Stomach (tissue), 9 donors: ENCODE measurements around the gene RHOBTB1. TPM values are rescaled to one million over a fixed set of nuclear protein-coding genes. Genes with fewer than 3 reads are reported as not detected.
A peak's percentile ranks its signal among the peaks of the same experiment; 100 is the strongest.

Experiments
- DNase-seq, 2 donors: peaks; one replicate each; pipeline versions ENCODE4 v3.0.0 to v3.0.0-alpha.2; 2013 to 2019
- H3K27ac ChIP-seq, 5 donors: fragments of 200-600 bp in 4 of 5; sonication (generic) in 4 of 5; one replicate each; pipeline ENCODE4 v1.5.1; 2013 to 2019; ENCODE audit warnings: mild to moderate bottlenecking in 1 of 5, moderate library complexity in 1 of 5
- H3K27me3 ChIP-seq, 3 donors: fragments of 200-600 bp; sonication (generic); one replicate each; pipeline ENCODE4 v1.5.1; 2017 to 2019; ENCODE audit warnings: mixed run types in 1 of 3
- H3K36me3 ChIP-seq, 4 donors: fragments of 200-600 bp; sonication (generic); 1 replicate in 3 of 4; 2 replicates in 1 of 4; pipeline ENCODE4 v1.5.1; 2016 to 2019
- H3K4me1 ChIP-seq, 4 donors: fragments of 200-600 bp; sonication (generic); one replicate each; pipeline ENCODE4 v1.5.1; 2016 to 2019
- H3K4me3 ChIP-seq, 4 donors: fragments of 200-600 bp; sonication (generic) in 3 of 4; one replicate each; pipeline ENCODE4 v1.5.1; 2016 to 2019; ENCODE audit warnings: mild to moderate bottlenecking in 1 of 4
- H3K9me3 ChIP-seq, 4 donors: fragments of 200-600 bp; sonication (generic); one replicate each; pipeline ENCODE4 v1.5.1; 2016 to 2019
- EP300 ChIP-seq: sonication (generic); formaldehyde crosslinking; IDR thresholded peaks from one replicate; pipeline ENCODE4 v1.6.1; 2017; ENCODE audit warnings: antibody characterized with exemption
- POLR2A ChIP-seq, 4 donors: fragments of 450-650 bp; IDR thresholded peaks; one replicate each; pipeline ENCODE4 v1.6.1; 2016; ENCODE audit warnings: antibody characterized with exemption in 4 of 4, control low read depth in 2 of 4, mild to moderate bottlenecking in 1 of 4, moderate library complexity in 1 of 4
- POLR2AphosphoS5 ChIP-seq, 3 donors: sonication (generic); formaldehyde crosslinking; IDR thresholded peaks; one replicate each; pipeline ENCODE4 v1.6.1; 2016; ENCODE audit warnings: antibody characterized with exemption in 3 of 3
- WGBS, 5 donors: extraction: QIAGEN DNeasy Blood & Tissue Kit in 3 of 5; methylation state at CpG; one replicate each; pipeline versions ENCODE4 v1.1.5 to v1.1.7; 2013 to 2018; 5-methylcytosine and 5-hydroxymethylcytosine counted together
- intact Hi-C: fragments of 100-400 bp; cut with DNase I; formaldehyde crosslinking; loops from one replicate; pipeline ENCODE4 v1.15.1; 2023; ENCODE audit warnings: low total_unique reads
- polyA plus RNA-seq, 3 donors: library from polyadenylated mRNA; stranded (reverse); fragments of 200-250 nt; gene quantifications; one replicate each; pipeline ENCODE4 v1.2.3, GENCODE V29; 2013
- total RNA-seq, 5 donors: library from RNA; depleted of rRNA; stranded (reverse); fragments of >200 nt; gene quantifications; one replicate each; pipeline versions ENCODE4 v1.1.0 to v1.2.3, GENCODE V29; 2014 to 2016
- TF ChIP-seq, protein P1 (sequence below), 7 experiments: fragments of 450-650 bp in 4 of 7; fragments of 200-600 bp in 3 of 7; sonication (generic) in 3 of 7; IDR thresholded peaks; one replicate each; pipeline ENCODE4 v1.5.1; 2016 to 2019; ENCODE audit warnings: antibody characterized with exemption in 7 of 7, control low read depth in 2 of 7, mild to moderate bottlenecking in 1 of 7
- donor health status: healthy with polysubstance abuse.
- donor health status: Bipolar disorder and iron deficiency.
- donor health status: healthy.

RHOBTB1 gene
- total and polyA plus RNA-seq, 8 donors: 2.3 to 302 (median 21.9) TPM

DNA sequence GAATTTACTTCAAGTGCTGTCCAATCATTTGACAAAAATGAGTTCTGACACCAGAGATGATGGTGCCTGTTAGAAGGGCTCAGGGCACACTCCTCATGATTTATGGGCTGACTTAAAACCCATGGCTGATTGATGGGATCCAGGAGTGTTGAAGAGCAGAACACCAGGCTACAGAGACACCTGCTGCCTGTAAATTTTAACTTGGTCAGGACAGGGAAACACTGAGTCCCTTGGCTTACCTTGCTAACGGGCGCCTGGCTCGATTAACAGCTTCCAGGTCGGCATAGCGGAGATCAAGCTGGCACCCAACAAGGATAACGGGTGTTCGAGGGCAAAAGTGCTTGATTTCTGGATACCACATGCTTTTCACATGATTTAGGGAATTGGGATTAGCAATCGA is 51.4 kb downstream of the RHOBTB1 start:
- Histone ChIP-seq H3K9me3 (no peaks in the 10 kb centered on the region), H3K36me3 (peaks cover 9 to 31% (median 25%) of the 10 kb centered on the region in 4 donors), H3K4me3 (no peak overlapping the region), H3K27me3 (no peaks in the 10 kb centered on the region), H3K27ac (no peak overlapping the region), H3K4me1 (peaks cover 0 to 45% (median 25%) of the 10 kb centered on the region in 4 donors)
- WGBS, 5 donors: 93 to 97% (median 95%) methylated on average over 8 of the region's 8 CpGs
- TF ChIP-seq EP300 (no peak), POLR2AphosphoS5 (IDR thresholded peaks at IDR 0.05) (no peak), POLR2A (IDR thresholded peaks at IDR 0.05) (no peak)
- TF ChIP-seq, protein P1, sequence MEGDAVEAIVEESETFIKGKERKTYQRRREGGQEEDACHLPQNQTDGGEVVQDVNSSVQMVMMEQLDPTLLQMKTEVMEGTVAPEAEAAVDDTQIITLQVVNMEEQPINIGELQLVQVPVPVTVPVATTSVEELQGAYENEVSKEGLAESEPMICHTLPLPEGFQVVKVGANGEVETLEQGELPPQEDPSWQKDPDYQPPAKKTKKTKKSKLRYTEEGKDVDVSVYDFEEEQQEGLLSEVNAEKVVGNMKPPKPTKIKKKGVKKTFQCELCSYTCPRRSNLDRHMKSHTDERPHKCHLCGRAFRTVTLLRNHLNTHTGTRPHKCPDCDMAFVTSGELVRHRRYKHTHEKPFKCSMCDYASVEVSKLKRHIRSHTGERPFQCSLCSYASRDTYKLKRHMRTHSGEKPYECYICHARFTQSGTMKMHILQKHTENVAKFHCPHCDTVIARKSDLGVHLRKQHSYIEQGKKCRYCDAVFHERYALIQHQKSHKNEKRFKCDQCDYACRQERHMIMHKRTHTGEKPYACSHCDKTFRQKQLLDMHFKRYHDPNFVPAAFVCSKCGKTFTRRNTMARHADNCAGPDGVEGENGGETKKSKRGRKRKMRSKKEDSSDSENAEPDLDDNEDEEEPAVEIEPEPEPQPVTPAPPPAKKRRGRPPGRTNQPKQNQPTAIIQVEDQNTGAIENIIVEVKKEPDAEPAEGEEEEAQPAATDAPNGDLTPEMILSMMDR (IDR thresholded peaks at IDR 0.05): no peak
- DNase-seq: no peak
- intact Hi-C loops: no loop called here

DNA sequence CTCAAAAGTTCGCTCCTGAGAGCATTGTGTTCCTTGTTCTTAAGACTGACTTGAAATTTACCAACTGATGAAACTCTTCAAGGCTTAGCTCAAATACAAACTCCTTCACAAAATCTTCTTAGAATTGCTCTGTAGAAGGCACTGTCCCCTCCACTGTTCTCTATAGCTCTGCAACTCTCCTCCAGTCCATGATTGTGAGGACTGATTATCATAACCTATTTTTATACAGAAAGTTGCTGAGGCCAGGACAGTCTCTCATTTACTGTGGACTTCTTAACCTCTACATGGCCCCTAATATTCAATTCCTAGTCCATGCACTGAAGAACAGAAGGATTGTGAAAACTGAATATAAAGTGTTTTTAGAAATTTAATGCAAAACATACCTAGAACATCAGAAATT is 53.2 kb downstream of the RHOBTB1 start:
- no peaks in the 10 kb centered on the region for H3K9me3 ChIP-seq
- H3K4me3 ChIP-seq: no peak overlapping the region
- WGBS, 5 donors: 86 to 98% (median 94%) methylated on average over 1 of the region's 1 CpG
- peaks cover 9 to 43% (median 39%) of the 10 kb centered on the region in 4 donors for H3K36me3 ChIP-seq
- intact Hi-C loops: no loop called here
- H3K4me1 ChIP-seq: peaks cover 0 to 28% (median 12%) of the 10 kb centered on the region in 4 donors
- no peak for DNase-seq
- no peaks in the 10 kb centered on the region for H3K27me3 ChIP-seq
- no peak overlapping the region for H3K27ac ChIP-seq
- TF ChIP-seq POLR2A (IDR thresholded peaks at IDR 0.05): no peak
- no peak for TF ChIP-seq EP300
- TF ChIP-seq POLR2AphosphoS5 (IDR thresholded peaks at IDR 0.05): no peak
- TF ChIP-seq, protein P1 (IDR thresholded peaks at IDR 0.05): no peak

DNA sequence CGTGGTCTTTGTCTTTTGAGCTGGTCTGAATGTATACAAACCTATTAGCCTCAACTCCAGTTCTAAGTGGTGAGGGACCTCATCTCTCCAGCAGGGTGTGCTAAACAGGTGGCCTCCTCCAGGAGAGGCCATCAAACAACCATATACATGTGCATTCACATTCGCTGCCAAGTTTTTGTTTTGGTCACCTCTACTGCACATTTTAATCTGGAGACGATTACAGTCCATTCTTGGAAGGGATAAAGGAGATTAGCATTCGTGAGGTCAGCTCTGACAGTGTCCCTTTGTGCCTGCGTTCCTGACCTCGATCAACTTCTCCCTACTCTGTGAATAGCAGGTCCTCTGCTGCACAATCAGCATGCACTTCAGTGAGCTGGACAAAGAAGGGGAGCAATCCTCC is 60.8 kb downstream of the RHOBTB1 start:
- peak; percentile 34 to 63 for DNase-seq
- Histone ChIP-seq H3K4me3 (no peak overlapping the region), H3K27me3 (no peaks in the 10 kb centered on the region), H3K4me1 (peaks cover 0 to 16% (median 5%) of the 10 kb centered on the region in 4 donors), H3K36me3 (peaks cover 9 to 69% (median 64%) of the 10 kb centered on the region in 4 donors), H3K9me3 (no peaks in the 10 kb centered on the region), H3K27ac (no peak overlapping the region)
- peak in 1 of 3 donors; percentile 44 for TF ChIP-seq POLR2AphosphoS5 (IDR thresholded peaks at IDR 0.05)
- TF ChIP-seq POLR2A (IDR thresholded peaks at IDR 0.05): no peak
- TF ChIP-seq EP300: no peak
- TF ChIP-seq, protein P1 (IDR thresholded peaks at IDR 0.05): peak in 5 of 7 experiments; percentile 29 to 55 (median 40)
- WGBS, 5 donors: 38 to 59% (median 44%) methylated on average over 6 of the region's 6 CpGs
- intact Hi-C loops: no loop called here

DNA sequence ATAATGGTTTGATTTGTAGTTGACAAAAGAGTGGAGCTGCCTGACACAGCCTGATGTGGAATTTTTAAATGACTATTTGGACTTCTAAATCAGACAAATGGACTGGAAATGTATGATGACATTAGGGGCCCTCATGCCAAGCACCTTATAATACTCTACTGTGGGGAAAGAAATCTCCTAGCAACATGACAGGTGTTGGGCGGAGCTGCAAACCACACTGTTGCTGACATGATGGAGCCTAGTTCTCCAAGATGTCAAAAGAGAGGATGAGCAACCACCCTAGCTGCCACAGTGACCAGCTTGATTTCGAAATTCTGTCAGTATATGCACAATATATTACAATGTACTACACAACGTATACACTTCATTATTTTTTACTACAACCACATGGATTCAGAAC is 65.8 kb downstream of the RHOBTB1 start:
- no peak overlapping the region for H3K27ac ChIP-seq
- peaks cover 13 to 55% (median 51%) of the 10 kb centered on the region in 4 donors for H3K36me3 ChIP-seq
- WGBS, 5 donors: 74 to 86% (median 81%) methylated on average over 3 of the region's 3 CpGs
- intact Hi-C loops: no loop called here
- no peak overlapping the region for H3K4me3 ChIP-seq
- H3K27me3 ChIP-seq: no peaks in the 10 kb centered on the region
- DNase-seq: peak in 1 of 2 donors; percentile 28
- TF ChIP-seq POLR2A (IDR thresholded peaks at IDR 0.05) (no peak), EP300 (no peak), POLR2AphosphoS5 (IDR thresholded peaks at IDR 0.05) (no peak)
- TF ChIP-seq, protein P1 (IDR thresholded peaks at IDR 0.05): no peak
- H3K9me3 ChIP-seq: no peaks in the 10 kb centered on the region
- peaks cover 6 to 26% (median 16%) of the 10 kb centered on the region in 4 donors for H3K4me1 ChIP-seq
